H4 (cell line): ENCODE results near the gene CAMSAP1. TPM values are rescaled to one million over a fixed set of nuclear protein-coding genes. Genes with fewer than 3 reads are reported as not detected.
"Not testable (repeated sequence)": the region's sequence is repeated elsewhere in the genome, so short reads cannot be mapped to it uniquely, and the experiment has no call there.

Source experiments
- DNase-seq: peaks from one replicate; pipeline ENCODE4 v3.0.0-alpha.2; 2015; ENCODE audit warnings: low spot score
- total RNA-seq: library from RNA; depleted of rRNA; stranded (reverse); fragments of >200 nt; shearing (Covaris generic); gene quantifications from 2 replicates; pipeline ENCODE4 v1.2.3, GENCODE V29; 2014

CAMSAP1 gene
- total RNA-seq, 1 experiment from 2014 or later: 11.0 TPM

- DNase-seq: no peak
These were observed 14.5 kb upstream of the CAMSAP1 start for GRCh38 chr9:135921749-135922310.

- no peak for DNase-seq
These were observed 13.7 kb upstream of the CAMSAP1 start for GRCh38 chr9:135920973-135921585.

- DNase-seq: no peak
These were observed 13.0 kb upstream of the CAMSAP1 start for GRCh38 chr9:135920256-135920930.

- no peak for DNase-seq
These were observed 12.1 kb upstream of the CAMSAP1 start for GRCh38 chr9:135919318-135919890.

- not testable (repeated sequence) for DNase-seq
These were observed 8.9 kb upstream of the CAMSAP1 start for GRCh38 chr9:135916227-135916626.

GRCh38 chr9:135914921-135915320, 7.6 kb upstream of the CAMSAP1 start:
- DNase-seq: no peak

- not testable (repeated sequence) for DNase-seq
These were observed 3.9 kb upstream of the CAMSAP1 start for GRCh38 chr9:135911233-135911632.

GRCh38 chr9:135910757-135911156, 3.4 kb upstream of the CAMSAP1 start:
- no peak for DNase-seq

GRCh38 chr9:135910216-135910615, 2.9 kb upstream of the CAMSAP1 start:
- DNase-seq: no peak

GRCh38 chr9:135909371-135909770, 2.0 kb upstream of the CAMSAP1 start:
- no peak for DNase-seq

GRCh38 chr9:135908754-135909204, 1.4 kb upstream of the CAMSAP1 start:
- DNase-seq: no peak

GRCh38 chr9:135908093-135908753, 877 bp upstream of the CAMSAP1 start:
- DNase-seq: no peak

- DNase-seq: no peak
These were observed 328 bp downstream of the CAMSAP1 start for GRCh38 chr9:135907006-135907430.

GRCh38 chr9:135906291-135907005, 898 bp downstream of the CAMSAP1 start:
- DNase-seq: no peak

- no peak for DNase-seq
These were observed 1.7 kb downstream of the CAMSAP1 start for GRCh38 chr9:135905380-135906258.

GRCh38 chr9:135903786-135904520, 3.4 kb downstream of the CAMSAP1 start:
- no peak for DNase-seq

GRCh38 chr9:135903358-135903656, 4.0 kb downstream of the CAMSAP1 start:
- no peak for DNase-seq

GRCh38 chr9:135902655-135903357, 4.5 kb downstream of the CAMSAP1 start:
- DNase-seq: no peak

GRCh38 chr9:135901826-135902225, 5.5 kb downstream of the CAMSAP1 start:
- DNase-seq: no peak
